Measurements from ENCODE around the gene NTRK3.

The NTRK3 gene

GRCh38 chr15:88014454-88015160, 241.9 kb downstream of the NTRK3 start:
- no peaks in the 10 kb centered on the region for H3K27me3 ChIP-seq (ENCODE audit: control insufficient read depth, insufficient read depth, low read length)
- H3K36me3 ChIP-seq (ENCODE audit: control insufficient read depth, insufficient read depth, low read length), result no peaks in the 10 kb centered on the region
- H3K4me3 ChIP-seq (ENCODE audit: low read depth, low read length), result no peak overlapping the region
- H3K27ac ChIP-seq (ENCODE audit: low read depth, low read length), result no peak overlapping the region
- H3K9ac ChIP-seq (ENCODE audit: low read depth, low read length), result no peak overlapping the region
- H3K9me3 ChIP-seq (ENCODE audit: control insufficient read depth, insufficient read depth, low read length), result no peaks in the 10 kb centered on the region
- peaks cover 25% of the 10 kb centered on the region for H3K4me1 ChIP-seq (ENCODE audit: control insufficient read depth, insufficient read depth, low read length)

- H3K36me3 ChIP-seq (ENCODE audit: control insufficient read depth, insufficient read depth, low read length), result no peaks in the 10 kb centered on the region
- H3K4me3 ChIP-seq (ENCODE audit: low read depth, low read length), result no peak overlapping the region
- no peaks in the 10 kb centered on the region for H3K9me3 ChIP-seq (ENCODE audit: control insufficient read depth, insufficient read depth, low read length)
- H3K27me3 ChIP-seq (ENCODE audit: control insufficient read depth, insufficient read depth, low read length), result no peaks in the 10 kb centered on the region
- no peak overlapping the region for H3K27ac ChIP-seq (ENCODE audit: low read depth, low read length)
- H3K4me1 ChIP-seq (ENCODE audit: control insufficient read depth, insufficient read depth, low read length), result peaks cover 25% of the 10 kb centered on the region
- H3K9ac ChIP-seq (ENCODE audit: low read depth, low read length), result no peak overlapping the region
Measured at GRCh38 chr15:88013111-88013510, 243.4 kb downstream of the NTRK3 start.

GRCh38 chr15:88012688-88013087, 243.9 kb downstream of the NTRK3 start:
- H3K27ac ChIP-seq (ENCODE audit: low read depth, low read length), result no peak overlapping the region
- no peak overlapping the region for H3K4me3 ChIP-seq (ENCODE audit: low read depth, low read length)

GRCh38 chr15:88012233-88012632, 244.3 kb downstream of the NTRK3 start:
- no peak overlapping the region for H3K27ac ChIP-seq (ENCODE audit: low read depth, low read length)

More at GRCh38 chr15:88012688-88013087, 243.9 kb downstream of the NTRK3 start:
- Histone ChIP-seq H3K4me1 (ENCODE audit: control insufficient read depth, insufficient read depth, low read length) (peaks cover 25% of the 10 kb centered on the region), H3K36me3 (ENCODE audit: control insufficient read depth, insufficient read depth, low read length) (no peaks in the 10 kb centered on the region), H3K27me3 (ENCODE audit: control insufficient read depth, insufficient read depth, low read length) (no peaks in the 10 kb centered on the region), H3K9me3 (ENCODE audit: control insufficient read depth, insufficient read depth, low read length) (no peaks in the 10 kb centered on the region), H3K9ac (ENCODE audit: low read depth, low read length) (no peak overlapping the region)

GRCh38 chr15:88011533-88011932, 245.0 kb downstream of the NTRK3 start:
- no peak overlapping the region for H3K4me3 ChIP-seq (ENCODE audit: low read depth, low read length)
- H3K9me3 ChIP-seq (ENCODE audit: control insufficient read depth, insufficient read depth, low read length), result no peaks in the 10 kb centered on the region
- H3K9ac ChIP-seq (ENCODE audit: low read depth, low read length), result no peak overlapping the region
- H3K36me3 ChIP-seq (ENCODE audit: control insufficient read depth, insufficient read depth, low read length), result no peaks in the 10 kb centered on the region
- H3K4me1 ChIP-seq (ENCODE audit: control insufficient read depth, insufficient read depth, low read length), result peaks cover 19% of the 10 kb centered on the region
- no peaks in the 10 kb centered on the region for H3K27me3 ChIP-seq (ENCODE audit: control insufficient read depth, insufficient read depth, low read length)
- no peak overlapping the region for H3K27ac ChIP-seq (ENCODE audit: low read depth, low read length)

More at GRCh38 chr15:88012233-88012632, 244.3 kb downstream of the NTRK3 start:
- H3K4me1 ChIP-seq (ENCODE audit: control insufficient read depth, insufficient read depth, low read length), result peaks cover 25% of the 10 kb centered on the region
- H3K36me3 ChIP-seq (ENCODE audit: control insufficient read depth, insufficient read depth, low read length), result no peaks in the 10 kb centered on the region
- no peaks in the 10 kb centered on the region for H3K27me3 ChIP-seq (ENCODE audit: control insufficient read depth, insufficient read depth, low read length)
- no peak overlapping the region for H3K4me3 ChIP-seq (ENCODE audit: low read depth, low read length)
- no peaks in the 10 kb centered on the region for H3K9me3 ChIP-seq (ENCODE audit: control insufficient read depth, insufficient read depth, low read length)
- no peak overlapping the region for H3K9ac ChIP-seq (ENCODE audit: low read depth, low read length)

- H3K4me1 ChIP-seq (ENCODE audit: control insufficient read depth, insufficient read depth, low read length), result no peaks in the 10 kb centered on the region
- H3K4me3 ChIP-seq (ENCODE audit: low read depth, low read length), result no peak overlapping the region
- H3K9ac ChIP-seq (ENCODE audit: low read depth, low read length), result no peak overlapping the region
- no peaks in the 10 kb centered on the region for H3K27me3 ChIP-seq (ENCODE audit: control insufficient read depth, insufficient read depth, low read length)
- H3K36me3 ChIP-seq (ENCODE audit: control insufficient read depth, insufficient read depth, low read length), result no peaks in the 10 kb centered on the region
- no peak overlapping the region for H3K27ac ChIP-seq (ENCODE audit: low read depth, low read length)
- H3K9me3 ChIP-seq (ENCODE audit: control insufficient read depth, insufficient read depth, low read length), result no peaks in the 10 kb centered on the region
Measured at GRCh38 chr15:88006146-88006545, 250.4 kb downstream of the NTRK3 start.

GRCh38 chr15:88004399-88004798, 252.1 kb downstream of the NTRK3 start:
- Histone ChIP-seq H3K9ac (ENCODE audit: low read depth, low read length) (no peak overlapping the region), H3K36me3 (ENCODE audit: control insufficient read depth, insufficient read depth, low read length) (no peaks in the 10 kb centered on the region), H3K27me3 (ENCODE audit: control insufficient read depth, insufficient read depth, low read length) (no peaks in the 10 kb centered on the region), H3K9me3 (ENCODE audit: control insufficient read depth, insufficient read depth, low read length) (no peaks in the 10 kb centered on the region), H3K4me1 (ENCODE audit: control insufficient read depth, insufficient read depth, low read length) (no peaks in the 10 kb centered on the region), H3K27ac (ENCODE audit: low read depth, low read length) (no peak overlapping the region), H3K4me3 (ENCODE audit: low read depth, low read length) (no peak overlapping the region)

- Histone ChIP-seq H3K36me3 (ENCODE audit: control insufficient read depth, insufficient read depth, low read length) (no peaks in the 10 kb centered on the region), H3K27me3 (ENCODE audit: control insufficient read depth, insufficient read depth, low read length) (no peaks in the 10 kb centered on the region), H3K9ac (ENCODE audit: low read depth, low read length) (no peak overlapping the region), H3K4me1 (ENCODE audit: control insufficient read depth, insufficient read depth, low read length) (no peaks in the 10 kb centered on the region), H3K9me3 (ENCODE audit: control insufficient read depth, insufficient read depth, low read length) (no peaks in the 10 kb centered on the region), H3K4me3 (ENCODE audit: low read depth, low read length) (no peak overlapping the region), H3K27ac (ENCODE audit: low read depth, low read length) (no peak overlapping the region)
Measured at GRCh38 chr15:88003541-88004327, 252.8 kb downstream of the NTRK3 start.

GRCh38 chr15:88002706-88003105, 253.8 kb downstream of the NTRK3 start:
- no peaks in the 10 kb centered on the region for H3K27me3 ChIP-seq (ENCODE audit: control insufficient read depth, insufficient read depth, low read length)
- no peaks in the 10 kb centered on the region for H3K4me1 ChIP-seq (ENCODE audit: control insufficient read depth, insufficient read depth, low read length)
- no peaks in the 10 kb centered on the region for H3K9me3 ChIP-seq (ENCODE audit: control insufficient read depth, insufficient read depth, low read length)
- no peak overlapping the region for H3K27ac ChIP-seq (ENCODE audit: low read depth, low read length)
- no peak overlapping the region for H3K9ac ChIP-seq (ENCODE audit: low read depth, low read length)
- H3K36me3 ChIP-seq (ENCODE audit: control insufficient read depth, insufficient read depth, low read length), result no peaks in the 10 kb centered on the region
- no peak overlapping the region for H3K4me3 ChIP-seq (ENCODE audit: low read depth, low read length)

- no peaks in the 10 kb centered on the region for H3K27me3 ChIP-seq (ENCODE audit: control insufficient read depth, insufficient read depth, low read length)
- no peak overlapping the region for H3K9ac ChIP-seq (ENCODE audit: low read depth, low read length)
- no peak overlapping the region for H3K4me3 ChIP-seq (ENCODE audit: low read depth, low read length)
- H3K36me3 ChIP-seq (ENCODE audit: control insufficient read depth, insufficient read depth, low read length), result no peaks in the 10 kb centered on the region
- no peaks in the 10 kb centered on the region for H3K4me1 ChIP-seq (ENCODE audit: control insufficient read depth, insufficient read depth, low read length)
- no peaks in the 10 kb centered on the region for H3K9me3 ChIP-seq (ENCODE audit: control insufficient read depth, insufficient read depth, low read length)
- no peak overlapping the region for H3K27ac ChIP-seq (ENCODE audit: low read depth, low read length)
Measured at GRCh38 chr15:87998630-87999029, 257.9 kb downstream of the NTRK3 start.

- Histone ChIP-seq H3K4me1 (ENCODE audit: control insufficient read depth, insufficient read depth, low read length) (no peaks in the 10 kb centered on the region), H3K36me3 (ENCODE audit: control insufficient read depth, insufficient read depth, low read length) (no peaks in the 10 kb centered on the region), H3K9ac (ENCODE audit: low read depth, low read length) (no peak overlapping the region), H3K9me3 (ENCODE audit: control insufficient read depth, insufficient read depth, low read length) (no peaks in the 10 kb centered on the region), H3K27ac (ENCODE audit: low read depth, low read length) (no peak overlapping the region), H3K27me3 (ENCODE audit: control insufficient read depth, insufficient read depth, low read length) (no peaks in the 10 kb centered on the region), H3K4me3 (ENCODE audit: low read depth, low read length) (no peak overlapping the region)
Measured at GRCh38 chr15:87986776-87987175, 269.8 kb downstream of the NTRK3 start.

Measured in HUES48 (cell line).